Stimulated activated CD4-positive, alpha-beta T cell treated with anti-CD3 and anti-CD28 coated beads, Interleukin-12 subunit alpha, Interleukin-12 subunit beta, amount 100 ng/mL, for 4 hours (primary cell): ENCODE measurements around the gene RPS6KB2.
A peak's percentile ranks its signal among the peaks of the same experiment; 100 is the strongest.

Experiments used
- DNase-seq: peaks from one replicate; pipeline ENCODE4 v3.0.0-alpha.2; 2020

The RPS6KB2 gene

DNA sequence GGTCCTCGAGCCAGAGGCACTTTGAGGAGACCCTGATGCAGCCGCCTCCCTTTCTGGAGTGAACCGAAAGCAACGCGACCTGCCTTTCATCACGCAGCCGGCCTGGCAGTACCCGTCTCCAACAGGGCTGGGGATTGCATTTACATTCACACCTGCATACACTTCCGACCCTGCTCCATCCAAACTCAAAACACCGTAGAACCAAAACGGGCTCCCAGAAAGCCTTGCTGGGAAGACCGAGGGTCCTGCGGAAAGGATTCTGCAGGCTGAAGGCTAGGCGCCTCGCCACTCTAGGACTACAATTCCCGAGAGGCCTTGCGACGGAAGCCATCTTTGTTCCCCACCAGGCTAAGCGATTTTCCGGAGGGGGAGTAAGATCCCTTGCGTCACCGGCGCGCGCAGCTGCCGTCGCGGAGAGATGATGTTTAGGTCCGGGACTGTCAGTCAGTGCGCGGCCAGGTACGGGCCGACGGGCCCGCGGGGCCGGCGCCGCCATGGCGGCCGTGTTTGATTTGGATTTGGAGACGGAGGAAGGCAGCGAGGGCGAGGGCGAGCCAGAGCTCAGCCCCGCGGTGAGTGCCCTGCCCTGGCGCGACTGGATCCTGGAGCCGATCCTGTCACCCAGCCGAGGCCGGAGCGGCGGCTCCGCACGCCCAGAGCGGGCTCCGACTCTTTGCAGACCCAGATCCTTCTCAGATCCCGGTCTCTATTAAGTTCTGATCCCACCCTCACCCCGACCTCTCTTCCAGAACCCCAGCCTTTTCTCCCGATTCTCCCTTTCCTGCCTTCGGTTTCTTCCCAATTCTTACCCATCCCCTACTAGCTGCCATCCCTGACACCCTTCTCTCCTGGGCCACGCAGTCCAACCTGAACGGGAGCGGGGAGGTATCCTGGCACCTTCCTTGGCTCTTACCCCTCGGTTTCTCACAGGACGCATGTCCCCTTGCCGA lies at the start of gene RPS6KB2:
TSS of gene RPS6KB2 (plus strand) at position 443 of the 950 bp plus-strand sequence. CDS start at position 495, 52 bp downstream.
- DNase-seq = peak; percentile 99

DNA sequence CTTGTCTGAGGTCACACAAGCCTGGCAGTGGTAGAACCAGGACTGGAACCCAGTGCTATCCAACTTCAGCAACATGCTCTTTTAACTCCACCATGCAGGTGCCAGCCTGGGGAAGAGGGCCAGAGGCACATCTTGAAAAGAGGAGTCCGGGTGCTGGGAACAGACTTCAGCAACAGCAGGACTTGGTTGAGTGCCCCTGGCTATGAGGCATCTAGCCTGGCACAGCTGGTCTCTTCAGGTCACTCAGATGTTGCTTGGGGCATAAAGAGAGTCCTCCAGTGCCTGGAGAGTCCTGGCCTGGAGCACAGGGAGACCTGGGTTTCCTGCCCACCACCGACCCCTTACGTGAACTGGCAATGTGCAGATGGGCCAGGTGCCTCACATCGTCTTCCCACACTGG lies 49.8 kb upstream of the RPS6KB2 start:
- no peak for DNase-seq

DNA sequence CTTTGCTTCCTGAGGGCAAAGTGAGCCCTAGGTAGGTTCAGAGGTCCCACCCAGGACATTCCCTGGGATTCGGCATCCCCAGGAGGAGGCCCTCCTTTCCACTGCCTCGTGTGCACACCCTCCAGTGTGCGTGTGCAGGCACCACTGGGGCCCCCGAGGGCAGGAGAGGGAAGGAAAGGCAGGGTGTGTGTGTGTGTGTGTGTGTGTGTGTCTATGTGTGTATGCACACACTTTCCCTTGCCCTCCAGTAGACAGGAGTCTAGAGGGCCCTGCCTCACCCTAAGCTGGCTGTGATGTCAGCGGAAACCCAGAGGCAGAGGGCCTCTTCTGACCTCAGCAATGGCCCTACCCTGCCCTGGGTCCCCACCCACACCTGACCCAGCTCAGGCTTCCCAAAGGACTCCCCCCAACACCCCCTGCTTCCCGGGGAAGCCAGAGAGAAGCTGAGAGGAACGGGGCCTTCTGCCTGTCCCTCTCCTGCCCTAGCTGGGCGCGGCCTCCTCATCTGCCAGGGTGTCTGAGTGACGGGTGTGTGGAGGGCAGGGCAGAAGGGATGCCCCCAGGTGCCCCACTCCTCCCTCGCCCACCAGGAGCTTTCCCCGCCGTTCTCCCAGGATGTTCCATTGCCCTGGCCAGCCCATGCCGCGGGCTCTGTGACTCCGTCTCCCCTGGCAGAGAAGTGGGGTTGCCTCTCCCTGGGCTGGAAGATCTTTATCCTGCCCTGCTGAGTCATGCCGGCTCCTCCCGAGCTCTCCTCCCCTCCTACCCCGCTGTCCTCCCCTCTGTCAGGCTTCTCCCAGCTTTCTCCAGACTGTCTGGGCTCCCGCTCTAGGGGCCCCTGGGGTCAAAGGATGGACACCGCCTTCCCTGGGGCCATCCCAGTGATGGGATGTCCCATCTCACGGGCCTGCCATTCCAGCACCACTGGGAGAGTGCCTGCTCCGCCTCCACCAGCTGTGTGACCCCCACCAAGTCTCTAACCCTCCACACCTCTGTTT lies 48.9 kb upstream of the RPS6KB2 start:
- no peak for DNase-seq

DNA sequence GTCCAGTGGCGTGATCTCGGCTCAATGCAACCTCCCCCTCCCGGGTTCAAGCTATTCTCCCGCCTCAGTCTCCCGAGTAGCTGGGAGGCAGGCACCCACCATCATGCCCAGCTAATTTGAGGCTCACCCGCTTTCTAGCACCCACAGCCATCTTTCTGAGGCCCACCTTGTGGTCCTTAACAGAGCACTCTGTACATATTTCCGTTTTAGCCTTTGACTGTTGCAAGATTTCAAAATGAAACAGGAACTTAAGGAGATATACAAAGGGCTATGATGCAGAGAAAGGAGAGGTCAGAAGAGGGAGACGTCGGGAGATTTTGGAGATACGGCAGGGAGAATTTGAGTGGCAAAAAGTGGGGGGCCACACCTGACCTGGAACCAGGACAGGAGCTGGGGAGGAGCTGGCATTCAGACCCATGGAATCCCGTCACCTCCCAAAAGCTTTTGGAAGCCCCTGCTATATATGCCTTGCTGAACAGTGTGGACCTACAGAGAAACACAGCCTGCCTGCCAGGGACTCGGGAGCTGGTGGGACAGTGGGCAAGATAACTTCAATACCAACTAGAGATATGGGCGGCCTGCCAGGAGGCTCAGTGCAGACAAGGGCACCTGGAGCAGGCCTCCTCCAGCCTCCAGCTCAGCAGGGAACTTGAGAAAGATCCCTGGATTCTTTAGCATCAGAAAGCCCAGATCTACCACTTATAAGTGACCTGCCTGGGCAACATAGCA lies 46.9 kb upstream of the RPS6KB2 start:
- no peak for DNase-seq

DNA sequence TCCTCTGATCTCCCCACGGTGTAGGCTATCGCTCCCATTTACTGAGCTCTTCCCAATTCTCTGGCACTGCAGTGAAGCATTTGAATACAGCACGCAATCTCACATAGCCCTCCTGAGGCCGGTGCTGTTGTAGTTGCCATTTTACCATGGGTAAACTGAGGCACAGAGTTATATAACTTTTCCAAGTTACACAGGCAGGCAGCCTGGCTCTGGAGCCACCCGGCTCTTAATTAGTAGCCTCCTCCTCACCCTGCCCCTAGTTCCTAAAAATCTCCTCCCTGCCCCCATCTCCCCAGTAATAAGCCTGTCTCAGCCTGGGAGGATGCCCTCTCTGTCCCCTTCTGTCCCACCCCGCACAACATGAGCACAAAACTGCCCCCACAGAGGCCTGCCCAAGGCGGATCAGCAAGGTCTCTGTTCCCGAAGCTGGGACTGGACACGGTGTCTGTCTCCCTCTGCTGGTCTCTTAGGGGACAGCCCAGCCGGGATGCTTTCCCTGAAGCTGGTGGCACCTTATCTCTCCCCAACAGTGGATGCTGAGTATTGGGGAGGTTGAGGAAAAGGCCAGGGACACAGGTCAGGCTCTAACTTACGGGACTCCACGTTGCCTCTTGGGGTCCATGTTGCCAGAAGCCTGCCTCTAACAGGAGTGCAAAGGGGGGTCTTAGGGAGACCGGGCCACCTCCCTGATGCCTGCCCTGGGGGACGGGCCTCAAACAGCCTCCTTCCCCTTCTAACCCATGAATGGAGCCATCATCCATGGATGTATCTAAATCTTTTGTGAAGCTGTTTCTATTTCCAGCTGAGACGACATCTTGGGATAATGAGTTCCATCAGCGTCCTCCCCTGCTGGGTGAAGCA lies 45.8 kb upstream of the RPS6KB2 start:
- peak; percentile 76 for DNase-seq

DNA sequence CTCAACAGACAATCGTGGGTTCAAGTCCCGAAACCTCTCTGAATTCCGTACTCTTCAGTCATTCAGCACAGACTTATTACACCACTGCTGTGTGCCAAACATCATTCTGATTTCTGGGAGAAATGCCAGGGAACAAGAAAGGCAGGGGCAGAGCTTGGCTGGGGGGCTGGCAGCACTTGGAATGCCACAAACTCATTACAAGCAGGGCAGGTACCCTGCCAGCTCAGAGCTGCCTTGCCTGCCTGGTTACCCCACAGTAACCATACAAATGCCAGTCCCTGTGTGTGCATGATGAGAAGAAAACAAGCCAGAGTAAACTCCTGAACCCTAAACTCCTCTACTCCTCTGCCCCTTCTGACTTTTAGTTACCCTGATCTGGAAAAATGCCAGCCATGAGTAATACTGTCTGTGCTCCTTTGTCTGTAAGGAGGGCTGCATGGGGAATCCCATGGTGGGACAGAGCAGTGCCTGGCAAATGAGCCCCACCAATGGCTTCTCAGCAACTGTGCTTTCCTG lies 43.4 kb upstream of the RPS6KB2 start:
- DNase-seq = no peak

DNA sequence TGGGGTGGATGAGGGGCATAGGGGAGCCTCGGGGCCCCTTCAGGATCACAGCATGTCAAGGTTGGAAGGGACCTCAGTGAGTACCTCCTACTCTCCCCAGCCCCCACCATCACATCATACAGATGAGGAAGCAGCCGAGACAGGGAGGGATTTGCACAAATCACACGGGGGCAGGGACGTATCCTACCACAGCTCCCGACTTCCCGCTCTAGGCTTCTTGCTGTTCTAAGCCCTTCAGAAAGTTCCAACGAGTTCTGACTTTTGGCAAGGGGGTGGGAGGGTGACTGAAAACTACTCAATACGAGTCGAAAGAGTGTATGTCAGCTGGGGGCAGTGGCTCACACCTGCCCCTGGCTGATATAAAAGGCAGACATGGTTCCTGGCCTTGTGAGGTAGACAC lies 41.2 kb upstream of the RPS6KB2 start:
- no peak for DNase-seq

DNA sequence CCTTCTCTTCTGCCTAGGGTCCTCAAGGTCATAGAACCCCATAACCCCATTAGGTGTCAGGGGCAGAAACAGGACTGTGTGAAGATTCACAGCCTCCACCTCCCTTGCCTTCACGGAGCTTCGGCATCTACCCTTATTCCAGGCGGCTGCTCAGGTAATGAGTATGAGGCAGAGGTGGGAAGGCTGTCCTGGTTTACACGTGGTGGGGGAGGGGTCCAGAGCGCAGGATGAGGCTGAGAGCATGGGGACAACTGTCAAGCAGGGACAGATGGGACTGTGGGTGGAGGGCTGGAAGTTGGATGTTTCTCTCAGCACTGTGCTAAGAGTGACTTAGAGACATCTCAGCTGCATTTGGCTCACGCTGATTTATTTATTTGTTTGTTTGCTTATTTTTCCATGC lies 40.8 kb upstream of the RPS6KB2 start:
- DNase-seq = no peak

DNA sequence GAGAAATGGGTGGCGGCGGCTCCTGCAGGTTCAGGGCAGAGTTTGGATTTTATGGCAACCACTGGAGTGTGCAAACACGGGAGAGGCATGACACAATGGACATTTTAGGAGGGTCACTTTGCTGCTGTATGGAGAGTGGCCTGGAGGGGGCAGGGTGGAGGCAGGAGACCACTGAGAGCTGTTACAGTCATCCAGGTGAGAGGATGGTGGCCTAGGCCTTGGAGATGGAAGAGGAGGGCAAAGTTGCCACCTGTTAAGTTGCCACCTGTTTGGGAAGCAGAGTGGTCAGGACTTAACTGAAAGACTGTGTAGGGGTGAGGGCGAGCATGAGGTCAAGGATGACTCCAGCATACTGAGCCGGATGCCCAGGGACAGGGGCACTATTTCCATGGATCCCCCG lies 38.8 kb upstream of the RPS6KB2 start:
- peak; percentile 53 for DNase-seq

DNA sequence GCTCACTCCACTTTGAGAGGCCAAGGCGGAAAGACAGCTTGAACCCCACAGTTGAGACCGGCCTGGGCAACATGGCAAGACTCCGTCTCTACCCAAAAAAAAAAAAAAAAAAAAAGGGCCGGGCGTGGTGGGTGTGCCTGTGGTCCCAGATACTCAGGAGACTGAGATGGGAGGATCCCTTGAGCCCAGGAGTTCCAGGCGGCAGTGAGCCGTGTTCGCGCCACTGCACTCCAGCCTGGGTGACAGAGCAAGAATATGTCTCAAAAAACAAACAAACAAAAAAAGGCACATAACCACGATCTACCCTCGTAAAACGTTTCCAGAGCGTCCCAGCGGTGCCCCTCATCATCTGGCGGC lies 37.4 kb upstream of the RPS6KB2 start:
- no peak for DNase-seq

DNA sequence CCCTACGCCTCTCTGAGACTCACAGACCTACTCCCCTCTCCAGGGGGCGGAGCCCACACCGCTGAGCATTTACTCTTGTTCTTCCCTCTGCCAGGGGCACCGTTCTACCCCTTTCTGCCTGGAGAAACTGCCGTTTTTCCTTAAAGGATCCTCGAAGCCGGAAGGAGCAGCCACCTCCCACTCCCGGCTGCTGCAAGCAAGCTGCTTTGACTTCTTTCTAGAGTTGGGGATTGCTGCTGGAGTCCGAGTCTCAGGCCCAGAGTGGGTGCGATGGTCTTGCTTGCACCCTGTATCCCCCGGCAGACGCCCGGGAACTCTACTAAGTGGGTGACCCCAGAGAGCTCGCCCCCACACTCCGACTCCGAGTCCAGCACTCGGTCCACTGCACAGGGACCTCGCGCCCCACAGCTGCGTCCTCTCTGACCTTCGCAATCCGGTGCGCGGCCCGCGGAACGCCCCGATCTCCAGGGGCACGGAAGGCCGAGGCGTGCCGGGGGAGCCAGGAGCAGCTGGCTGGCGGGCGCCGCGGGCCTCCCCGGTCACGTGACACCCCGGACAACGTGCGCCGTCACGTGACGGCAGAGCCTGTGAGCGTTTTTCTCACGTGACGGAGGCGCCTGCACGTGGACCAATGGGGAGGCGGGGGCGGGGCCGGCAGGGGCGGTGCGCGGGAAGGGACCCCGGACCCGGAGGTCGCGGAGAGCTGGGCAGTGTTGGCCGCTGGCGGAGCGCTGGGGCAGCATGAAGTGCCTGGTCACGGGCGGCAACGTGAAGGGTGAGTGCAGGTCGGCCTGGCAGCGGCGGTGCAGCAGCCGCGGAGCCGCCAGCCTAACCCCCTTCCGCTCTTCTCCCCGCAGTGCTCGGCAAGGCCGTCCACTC lies 36.8 kb upstream of the RPS6KB2 start, which contains the start of gene RAD9A:
TSS of gene RAD9A (plus strand) at position 683 of the 879 bp plus-strand sequence. CDS start at position 742, 59 bp downstream.
- DNase-seq = peak; percentile 93

DNA sequence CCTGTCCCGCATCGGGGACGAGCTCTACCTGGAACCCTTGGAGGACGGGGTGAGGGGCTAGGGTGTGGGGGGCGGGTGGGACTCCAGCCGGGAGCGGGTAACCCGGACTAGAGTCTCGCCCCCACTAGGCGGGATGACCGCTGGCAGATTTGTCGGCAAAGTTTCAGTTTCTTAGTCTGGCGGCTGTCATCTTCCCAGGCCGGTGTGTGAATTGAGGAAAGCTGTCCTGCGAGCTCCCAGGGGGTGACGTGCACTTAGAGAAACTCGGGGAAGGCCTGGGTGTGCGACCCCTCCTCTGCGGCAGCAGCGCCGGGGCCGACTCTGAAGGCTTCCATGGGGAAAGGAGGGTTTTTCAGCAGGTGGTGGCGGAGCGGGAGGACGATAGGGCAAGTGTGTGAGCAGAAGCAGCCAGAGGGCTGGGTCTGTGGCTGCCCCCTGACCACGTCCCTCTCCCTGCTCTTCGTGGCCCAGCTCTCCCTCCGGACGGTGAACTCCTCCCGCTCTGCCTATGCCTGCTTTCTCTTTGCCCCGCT lies 36.0 kb upstream of the RPS6KB2 start:
- DNase-seq = no peak

DNA sequence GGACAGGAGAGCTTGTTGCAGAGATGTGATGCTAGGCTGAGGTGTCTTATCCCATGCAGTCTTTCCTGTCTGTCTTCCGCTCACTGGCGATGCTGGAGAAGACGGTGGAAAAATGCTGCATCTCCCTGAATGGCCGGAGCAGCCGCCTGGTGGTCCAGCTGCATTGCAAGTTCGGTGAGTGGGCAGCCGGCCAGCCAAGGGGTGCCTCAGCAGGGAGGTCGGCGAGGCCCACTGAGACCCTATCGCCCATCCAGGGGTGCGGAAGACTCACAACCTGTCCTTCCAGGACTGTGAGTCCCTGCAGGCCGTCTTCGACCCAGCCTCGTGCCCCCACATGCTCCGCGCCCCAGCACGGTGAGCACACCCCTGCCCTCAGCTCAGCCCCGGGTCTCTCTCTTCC lies 34.9 kb upstream of the RPS6KB2 start:
- DNase-seq = no peak

DNA sequence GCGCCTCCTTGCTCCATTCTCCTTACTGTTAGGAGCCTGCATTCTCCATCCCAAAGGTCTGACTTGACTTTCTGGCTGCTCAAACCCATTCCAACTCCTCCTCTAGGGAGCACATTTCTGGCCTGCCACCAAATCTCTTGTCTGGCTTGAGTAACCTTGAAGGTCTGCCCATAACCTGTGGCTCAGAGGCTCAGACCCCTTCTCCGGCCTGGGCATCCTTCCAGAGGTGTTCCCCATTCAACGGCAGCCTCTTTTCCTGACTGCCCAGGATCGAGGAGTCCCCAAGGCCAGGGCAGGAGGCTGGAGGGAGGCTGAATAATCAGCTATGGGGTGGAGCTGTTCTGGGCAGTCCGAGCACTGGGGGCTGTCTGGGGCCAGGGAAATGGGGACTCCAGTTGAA lies 34.3 kb upstream of the RPS6KB2 start:
- DNase-seq = no peak

DNA sequence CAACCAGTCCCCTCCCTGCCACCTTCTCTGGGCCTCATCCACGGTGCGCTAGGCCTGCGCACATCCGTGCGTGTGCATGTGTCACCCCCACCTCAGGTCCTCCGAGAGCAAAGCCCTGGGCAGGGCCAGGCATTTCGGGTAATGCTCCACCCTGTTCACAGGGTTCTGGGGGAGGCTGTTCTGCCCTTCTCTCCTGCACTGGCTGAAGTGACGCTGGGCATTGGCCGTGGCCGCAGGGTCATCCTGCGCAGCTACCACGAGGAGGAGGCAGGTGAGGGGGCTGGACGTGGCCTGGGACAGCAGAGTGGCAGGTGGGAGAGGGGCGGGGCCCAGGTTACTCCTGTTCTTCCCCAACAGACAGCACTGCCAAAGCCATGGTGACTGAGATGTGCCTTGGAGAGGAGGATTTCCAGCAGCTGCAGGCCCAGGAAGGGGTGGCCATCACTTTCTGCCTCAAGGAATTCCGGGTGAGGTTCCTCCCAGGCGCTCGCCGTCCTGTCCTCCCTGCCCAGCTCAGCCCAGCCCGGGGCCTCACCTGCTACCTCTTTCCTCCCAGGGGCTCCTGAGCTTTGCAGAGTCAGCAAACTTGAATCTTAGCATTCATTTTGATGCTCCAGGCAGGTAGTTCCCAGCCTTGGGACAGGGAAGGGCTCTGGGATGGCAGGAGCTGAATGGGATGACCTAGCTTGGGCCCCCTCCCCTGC lies 32.6 kb upstream of the RPS6KB2 start:
- DNase-seq = no peak

DNA sequence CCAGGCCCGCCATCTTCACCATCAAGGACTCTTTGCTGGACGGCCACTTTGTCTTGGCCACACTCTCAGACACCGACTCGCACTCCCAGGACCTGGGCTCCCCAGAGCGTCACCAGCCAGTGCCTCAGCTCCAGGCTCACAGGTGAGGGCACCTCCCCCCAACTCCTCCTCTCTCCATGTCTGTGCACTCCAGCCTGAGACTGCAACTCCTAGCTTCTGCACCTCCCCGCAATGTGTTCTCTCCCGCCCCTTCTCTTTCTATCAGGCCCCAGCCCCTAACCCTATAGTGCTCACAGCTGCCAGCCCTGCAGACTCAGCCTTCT lies 32.1 kb upstream of the RPS6KB2 start:
- DNase-seq = no peak

DNA sequence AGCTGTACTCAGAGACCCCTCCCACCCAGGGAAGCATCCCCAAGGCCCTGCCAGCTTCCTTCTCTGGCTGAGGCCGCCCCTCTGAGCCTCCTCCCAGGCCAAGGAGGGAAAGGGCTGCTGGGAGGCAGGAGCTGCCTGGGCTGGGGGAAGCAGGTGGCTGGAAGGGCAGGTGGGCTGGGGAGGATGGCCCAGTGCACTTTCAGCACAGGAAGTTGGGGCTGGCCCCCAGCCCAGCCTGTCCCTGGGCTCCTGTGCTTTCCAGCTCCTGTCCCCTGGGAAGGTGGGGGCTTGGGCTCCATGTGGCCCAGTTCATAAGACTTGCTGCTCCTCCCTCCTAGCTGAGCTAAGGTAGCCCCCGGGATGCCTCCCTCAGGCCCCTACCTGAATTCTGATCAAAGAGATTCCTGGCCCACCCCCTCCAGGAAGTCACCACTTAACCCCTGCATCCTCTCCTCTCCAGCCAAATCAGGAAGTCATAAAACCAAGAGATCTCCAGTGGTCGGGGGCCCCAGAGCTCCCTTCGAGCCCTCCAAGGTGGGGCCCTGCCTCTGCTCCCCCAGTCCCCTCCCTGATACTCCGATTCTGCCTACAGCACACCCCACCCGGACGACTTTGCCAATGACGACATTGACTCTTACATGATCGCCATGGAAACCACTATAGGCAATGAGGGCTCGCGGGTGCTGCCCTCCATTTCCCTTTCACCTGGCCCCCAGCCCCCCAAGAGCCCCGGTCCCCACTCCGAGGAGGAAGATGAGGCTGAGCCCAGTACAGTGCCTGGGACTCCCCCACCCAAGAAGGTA lies 31.5 kb upstream of the RPS6KB2 start:
- DNase-seq = no peak

DNA sequence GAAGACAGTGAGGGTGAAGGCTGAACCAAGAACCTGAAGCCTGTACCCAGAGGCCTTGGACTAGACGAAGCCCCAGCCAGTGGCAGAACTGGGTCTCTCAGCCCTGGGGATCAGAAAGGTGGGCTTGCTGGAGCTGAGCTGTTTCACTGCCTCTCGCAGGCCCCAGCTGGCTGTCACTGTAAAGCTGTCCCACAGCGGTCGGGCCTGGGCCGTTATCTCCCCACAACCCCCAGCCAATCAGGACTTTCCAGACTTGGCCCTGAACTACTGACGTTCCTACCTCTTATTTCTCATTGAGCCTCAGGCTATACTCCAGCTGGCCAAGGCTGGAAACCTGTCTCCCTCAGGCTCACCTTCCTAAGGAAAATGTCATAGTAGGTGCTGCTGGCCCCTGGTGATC lies 30.8 kb upstream of the RPS6KB2 start:
- no peak for DNase-seq
